Neural progenitor cell (in vitro differentiated cells): Measurements from ENCODE around the gene SH3GL3.

ENCODE experiments used
- EZH2 ChIP-seq: fragments of 200-600 bp; sonication (generic); IDR thresholded peaks from 2 replicates; pipeline ENCODE4 v1.6.1; 2017; ENCODE audit warnings: antibody characterized with exemption, mild to moderate bottlenecking, moderate library complexity
- EZH2phosphoT487 ChIP-seq: fragments of 200-600 bp; sonication (generic); IDR thresholded peaks from 2 replicates; pipeline ENCODE4 v1.6.1; 2017; ENCODE audit warnings: antibody characterized with exemption
- TF ChIP-seq, protein P1 (sequence below): fragments of 200-600 bp; sonication (generic); IDR thresholded peaks from 2 replicates; pipeline ENCODE4 v1.5.1; 2017; ENCODE audit warnings: antibody characterized with exemption, mild to moderate bottlenecking

GRCh38 chr15:83654379-83655236 lies 207.5 kb downstream of the SH3GL3 start:
- TF ChIP-seq, protein P1, sequence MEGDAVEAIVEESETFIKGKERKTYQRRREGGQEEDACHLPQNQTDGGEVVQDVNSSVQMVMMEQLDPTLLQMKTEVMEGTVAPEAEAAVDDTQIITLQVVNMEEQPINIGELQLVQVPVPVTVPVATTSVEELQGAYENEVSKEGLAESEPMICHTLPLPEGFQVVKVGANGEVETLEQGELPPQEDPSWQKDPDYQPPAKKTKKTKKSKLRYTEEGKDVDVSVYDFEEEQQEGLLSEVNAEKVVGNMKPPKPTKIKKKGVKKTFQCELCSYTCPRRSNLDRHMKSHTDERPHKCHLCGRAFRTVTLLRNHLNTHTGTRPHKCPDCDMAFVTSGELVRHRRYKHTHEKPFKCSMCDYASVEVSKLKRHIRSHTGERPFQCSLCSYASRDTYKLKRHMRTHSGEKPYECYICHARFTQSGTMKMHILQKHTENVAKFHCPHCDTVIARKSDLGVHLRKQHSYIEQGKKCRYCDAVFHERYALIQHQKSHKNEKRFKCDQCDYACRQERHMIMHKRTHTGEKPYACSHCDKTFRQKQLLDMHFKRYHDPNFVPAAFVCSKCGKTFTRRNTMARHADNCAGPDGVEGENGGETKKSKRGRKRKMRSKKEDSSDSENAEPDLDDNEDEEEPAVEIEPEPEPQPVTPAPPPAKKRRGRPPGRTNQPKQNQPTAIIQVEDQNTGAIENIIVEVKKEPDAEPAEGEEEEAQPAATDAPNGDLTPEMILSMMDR: peak; percentile 15
- peak; percentile 78 for TF ChIP-seq EZH2
- peak; percentile 58 for TF ChIP-seq EZH2phosphoT487
